Brain pericyte (primary cell): ENCODE data around the gene QRICH2.
A peak's percentile ranks its signal among the peaks of the same experiment; 100 is the strongest.
"Not testable (repeated sequence)": the region's sequence is repeated elsewhere in the genome, so short reads cannot be mapped to it uniquely, and the experiment has no call there.

Experiments
- DNase-seq: peaks from one replicate; pipeline ENCODE4 v3.0.0-alpha.2; 2012; ENCODE audit warnings: low read depth, low spot score

Gene QRICH2

DNA sequence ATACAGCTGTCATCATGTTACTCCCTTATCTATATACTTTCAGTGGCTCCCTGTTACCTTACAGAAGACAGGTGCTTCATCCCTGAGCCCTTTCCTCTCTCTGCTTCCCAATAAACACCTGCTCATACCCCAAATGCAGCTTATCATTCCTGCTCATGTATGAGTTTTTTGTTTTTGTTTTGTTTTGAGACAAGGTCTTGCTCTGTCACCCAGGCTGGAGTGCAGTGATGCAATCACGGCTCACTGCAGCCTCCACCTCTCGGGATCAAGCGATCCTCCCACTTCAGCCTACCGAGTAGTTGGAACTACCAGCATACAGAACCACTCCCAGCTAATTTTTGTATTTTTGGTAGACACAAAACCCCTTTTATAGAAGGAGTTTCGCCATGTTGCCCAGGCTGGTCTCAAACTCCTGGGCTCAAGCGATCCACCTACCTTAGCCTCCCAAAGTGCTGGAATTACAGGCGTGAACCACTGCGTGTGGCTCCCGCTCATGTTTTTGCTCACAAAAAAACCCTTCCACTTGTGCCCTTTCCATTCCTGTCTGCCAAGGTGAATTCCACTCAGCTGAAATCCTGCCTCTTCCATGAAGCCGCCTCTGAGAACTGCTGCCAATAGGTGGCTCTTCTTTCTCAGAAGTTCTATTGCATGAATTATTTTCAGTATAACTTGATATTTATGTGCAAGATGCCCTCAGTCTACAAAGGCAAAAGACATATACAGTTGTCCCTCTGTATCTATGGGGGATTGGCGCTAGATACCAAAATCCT, 59.9 kb downstream of the QRICH2 start:
- no peak for DNase-seq

DNA sequence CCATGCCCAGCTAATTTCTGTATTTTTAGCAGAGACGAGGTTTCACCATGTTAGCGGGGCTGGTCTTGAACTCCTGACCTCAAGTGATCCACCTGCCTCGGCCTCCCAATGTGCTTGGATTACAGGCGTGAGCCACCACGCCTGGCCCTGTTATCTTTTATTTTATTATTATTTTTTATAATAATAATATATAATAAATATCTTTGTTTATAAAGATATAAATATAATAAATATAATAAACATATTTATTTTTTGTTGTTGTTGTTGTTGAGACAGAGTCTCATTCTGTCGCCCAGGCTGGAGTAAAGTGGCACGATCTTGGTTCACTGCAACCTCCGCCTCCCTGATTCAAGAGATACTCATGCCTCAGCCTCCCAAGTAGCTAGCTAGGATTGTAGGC, 60.8 kb downstream of the QRICH2 start:
- no peak for DNase-seq

DNA sequence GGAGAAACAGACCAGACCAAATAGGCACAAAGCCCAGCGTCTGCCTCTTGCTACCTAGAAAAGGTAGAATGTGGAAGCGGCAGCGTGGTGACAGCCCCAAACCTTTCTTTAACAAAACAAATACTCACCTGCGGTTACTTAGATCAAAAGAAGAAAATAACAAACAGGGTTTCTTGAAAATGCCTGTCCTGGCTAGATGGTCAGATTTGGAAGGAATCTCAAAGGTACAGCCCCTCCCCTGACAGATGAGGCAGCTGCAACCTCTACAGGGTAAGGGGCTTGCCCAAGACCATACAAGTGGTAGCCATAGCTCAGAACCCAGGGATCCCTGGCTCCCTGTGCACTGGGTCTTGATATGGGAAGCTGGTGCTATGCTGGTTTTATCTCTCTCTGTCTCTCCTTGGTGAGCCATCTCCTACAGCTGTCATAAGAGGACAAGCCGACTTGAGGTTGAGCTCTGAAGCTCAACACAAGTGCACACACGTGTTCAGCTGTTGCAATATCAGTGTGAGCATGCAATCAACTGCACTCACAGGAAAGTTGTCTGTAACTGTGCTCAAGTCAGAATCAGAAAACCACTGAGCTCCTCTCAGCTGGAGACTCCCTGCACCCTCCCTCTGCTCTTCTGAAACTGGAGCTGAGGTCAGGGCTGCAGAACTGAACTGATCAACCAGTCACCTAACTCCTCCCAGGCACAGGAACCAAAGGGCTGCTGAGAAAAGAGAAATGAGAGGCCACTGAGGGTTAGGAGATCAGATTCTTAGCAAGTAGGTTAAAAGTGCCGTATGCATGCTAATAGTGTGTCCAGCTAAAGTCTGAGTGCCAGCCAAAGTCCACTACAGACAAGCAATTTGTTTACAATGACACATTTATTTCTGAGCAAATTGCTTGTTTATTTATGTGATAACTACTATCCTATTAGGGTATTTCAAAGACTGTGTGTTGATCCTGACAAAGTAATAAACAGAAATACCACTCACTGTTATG, 61.7 kb downstream of the QRICH2 start:
- peak; percentile 25 for DNase-seq

DNA sequence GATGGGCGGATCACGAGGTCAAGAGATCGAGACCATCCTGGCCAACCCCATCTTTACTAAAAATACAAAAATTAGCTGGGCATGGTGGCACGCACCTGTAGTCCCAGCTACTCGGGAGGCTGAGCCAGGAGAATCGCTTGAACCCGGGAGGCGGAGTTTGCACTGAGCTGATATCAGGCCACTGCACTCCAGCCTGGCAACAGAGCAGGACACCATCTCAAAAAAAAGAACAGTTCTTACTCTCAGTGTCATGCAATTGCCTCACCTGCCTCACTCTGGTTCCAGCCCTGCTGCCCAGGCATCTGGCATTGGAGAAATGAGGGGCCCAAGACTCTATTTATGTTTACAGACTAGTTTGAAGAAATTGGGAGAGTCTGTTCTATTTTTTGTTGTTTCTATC, 63.4 kb downstream of the QRICH2 start:
- not testable (repeated sequence) for DNase-seq

DNA sequence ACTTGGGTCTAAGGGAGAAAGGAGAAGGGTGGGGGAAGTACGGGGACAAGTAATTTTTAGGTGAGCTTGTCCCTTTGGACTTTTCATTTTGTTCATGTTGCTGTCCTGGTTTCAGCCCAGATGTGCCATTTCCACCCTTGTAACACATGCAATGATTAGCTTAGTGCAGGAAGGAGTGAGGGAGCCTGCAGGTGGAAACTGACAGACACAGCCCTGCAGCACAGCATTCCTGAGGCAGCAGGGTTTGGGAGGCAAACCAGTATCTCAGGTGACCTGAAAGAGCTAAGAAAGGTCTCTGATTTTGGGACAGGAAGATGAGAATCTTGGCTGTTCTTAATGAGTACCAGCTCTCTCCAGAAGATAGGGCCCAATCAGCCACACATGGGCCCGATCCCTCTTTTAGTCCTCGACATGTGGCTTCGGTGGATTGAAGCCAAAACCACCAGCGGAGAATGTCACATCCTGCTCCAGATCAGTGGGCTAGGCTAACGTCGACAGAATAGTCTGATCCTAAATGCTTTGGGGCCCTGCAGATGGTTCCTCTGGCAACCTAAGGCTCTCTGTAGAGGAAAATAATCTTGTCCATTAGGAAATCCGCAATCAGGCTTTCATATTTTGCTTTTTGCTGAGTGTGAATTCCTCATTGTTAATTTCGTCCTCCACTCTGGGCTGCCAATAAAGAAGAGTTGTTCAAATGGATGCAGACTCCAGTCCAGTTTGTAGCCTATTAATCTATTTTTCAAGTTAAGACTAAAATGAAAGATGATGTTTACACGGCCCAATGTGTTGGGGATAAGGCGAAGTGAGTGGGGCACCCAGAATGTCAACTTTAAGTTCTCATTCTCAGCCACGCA, 64.0 kb downstream of the QRICH2 start:
- DNase-seq, result no peak

DNA sequence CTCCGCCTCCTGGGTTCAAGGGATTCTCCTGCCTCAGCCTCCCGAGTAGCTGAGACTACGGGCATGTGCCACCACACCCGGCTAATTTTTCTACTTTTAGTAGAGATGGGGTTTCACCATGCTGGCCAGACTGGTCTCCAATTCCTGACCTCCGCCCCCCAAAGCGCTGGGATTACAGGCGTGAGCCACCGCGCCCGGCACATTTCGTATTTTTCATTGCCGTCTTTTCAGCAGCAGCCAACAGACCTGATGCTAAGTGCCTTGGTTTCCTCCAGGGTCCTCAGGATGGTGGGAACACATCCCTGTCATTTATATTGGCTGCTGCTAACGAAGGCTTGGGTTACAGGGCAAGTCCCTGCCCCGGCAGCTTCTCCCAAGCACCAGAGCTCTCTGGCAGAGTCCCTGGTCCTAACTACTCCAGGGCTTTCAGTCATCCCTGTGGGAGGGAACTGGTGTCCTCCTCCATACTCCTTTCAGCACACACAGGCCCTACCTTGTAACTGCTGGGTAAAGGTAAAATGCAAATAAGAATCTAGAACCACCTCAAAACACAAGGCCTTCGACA, 66.3 kb downstream of the QRICH2 start:
- no peak for DNase-seq

DNA sequence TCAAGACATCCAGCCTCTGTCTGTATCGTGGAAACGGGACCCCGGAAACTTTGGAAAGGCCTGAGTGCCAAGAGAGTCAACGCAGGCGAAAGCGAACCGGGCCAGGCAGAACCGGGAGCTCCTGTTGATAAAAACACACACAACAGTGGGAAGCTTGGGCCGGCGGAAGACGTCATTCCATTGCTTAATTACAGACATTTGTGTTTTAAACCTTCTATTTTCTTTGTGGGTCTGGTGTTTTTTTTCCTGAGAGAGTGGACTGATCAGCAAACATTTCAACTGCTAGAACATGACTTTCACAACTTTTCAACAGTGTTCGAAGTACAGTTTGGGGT, 66.9 kb downstream of the QRICH2 start:
- DNase-seq, result no peak

DNA sequence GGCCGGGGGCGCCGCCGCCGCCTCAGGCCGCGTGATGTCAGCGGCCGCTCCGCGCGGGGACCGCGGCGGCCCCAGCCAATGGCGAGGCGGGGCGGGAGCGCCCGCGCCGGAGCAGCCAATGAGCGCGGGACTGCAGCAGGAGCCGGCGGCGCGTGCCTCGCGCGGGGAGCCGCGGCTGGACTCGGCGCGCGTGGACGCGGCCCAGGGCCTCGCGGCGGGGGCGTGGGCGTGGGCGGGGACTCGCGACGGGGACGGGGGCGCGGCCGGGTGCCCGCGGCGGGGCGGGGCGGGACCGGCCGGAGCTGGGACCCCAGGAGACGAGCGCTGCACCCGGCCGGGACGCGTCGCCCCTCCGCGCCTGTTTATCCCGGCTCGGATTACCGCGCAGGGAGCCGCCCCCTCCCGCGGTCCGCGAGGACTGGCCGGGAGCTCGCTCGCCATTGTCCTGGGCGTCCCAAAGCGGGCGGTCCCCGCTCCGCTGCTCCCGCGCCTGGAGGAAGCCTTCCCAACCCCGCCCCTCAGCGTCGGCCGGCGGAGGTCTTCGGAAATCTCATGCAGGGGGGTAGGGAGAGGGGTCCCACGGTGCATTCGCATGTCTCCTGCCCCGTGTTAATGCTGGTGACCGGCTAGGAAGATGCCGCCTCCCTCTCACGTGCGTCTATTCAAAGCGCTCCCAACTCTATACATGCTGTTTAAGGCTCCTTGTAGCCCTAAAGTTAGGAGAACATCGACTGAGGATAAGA, 67.4 kb downstream of the QRICH2 start, which contains the start of gene RNF157:
Gene RNF157, minus strand, starts transcription at position 33 of the 743 bp plus-strand sequence. CDS start 253 bp downstream, outside the sequence.
- no peak for DNase-seq

DNA sequence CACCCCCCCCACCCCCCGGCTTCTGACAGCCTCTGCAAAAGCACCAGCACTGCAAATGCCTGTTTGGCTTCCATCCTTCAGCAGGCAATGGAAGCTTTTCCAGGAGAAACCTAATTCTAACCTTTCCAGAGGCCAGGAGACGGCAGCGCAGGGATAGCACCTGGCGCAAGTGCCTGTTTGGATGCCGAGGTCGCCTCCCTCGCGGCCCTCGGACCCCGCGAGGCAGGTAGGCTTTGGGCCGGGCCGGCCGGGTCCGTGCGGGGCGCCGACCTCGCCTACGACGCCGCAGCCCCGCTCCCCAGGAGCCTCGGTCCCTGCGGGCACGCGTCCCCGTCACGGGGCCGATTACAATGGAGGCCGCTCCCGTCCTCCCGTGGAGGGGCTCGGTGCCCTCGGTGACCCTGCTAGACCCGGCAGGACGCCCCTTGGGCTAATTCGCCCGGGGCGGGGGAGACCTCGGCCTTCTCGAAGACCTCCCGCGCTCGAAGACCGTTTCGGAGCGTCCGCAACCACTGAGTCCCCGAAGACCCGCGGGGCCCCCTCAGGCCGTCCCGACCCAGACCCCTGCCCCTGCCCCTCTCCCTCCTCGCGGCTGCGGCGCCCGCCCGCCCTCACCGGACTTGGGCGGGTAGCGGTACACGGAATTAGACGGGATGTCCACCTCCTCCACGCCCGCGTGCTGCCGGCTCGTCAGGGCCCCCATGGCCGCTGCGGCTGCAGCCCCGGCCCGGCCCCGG, 68.4 kb downstream of the QRICH2 start:
- no peak for DNase-seq

DNA sequence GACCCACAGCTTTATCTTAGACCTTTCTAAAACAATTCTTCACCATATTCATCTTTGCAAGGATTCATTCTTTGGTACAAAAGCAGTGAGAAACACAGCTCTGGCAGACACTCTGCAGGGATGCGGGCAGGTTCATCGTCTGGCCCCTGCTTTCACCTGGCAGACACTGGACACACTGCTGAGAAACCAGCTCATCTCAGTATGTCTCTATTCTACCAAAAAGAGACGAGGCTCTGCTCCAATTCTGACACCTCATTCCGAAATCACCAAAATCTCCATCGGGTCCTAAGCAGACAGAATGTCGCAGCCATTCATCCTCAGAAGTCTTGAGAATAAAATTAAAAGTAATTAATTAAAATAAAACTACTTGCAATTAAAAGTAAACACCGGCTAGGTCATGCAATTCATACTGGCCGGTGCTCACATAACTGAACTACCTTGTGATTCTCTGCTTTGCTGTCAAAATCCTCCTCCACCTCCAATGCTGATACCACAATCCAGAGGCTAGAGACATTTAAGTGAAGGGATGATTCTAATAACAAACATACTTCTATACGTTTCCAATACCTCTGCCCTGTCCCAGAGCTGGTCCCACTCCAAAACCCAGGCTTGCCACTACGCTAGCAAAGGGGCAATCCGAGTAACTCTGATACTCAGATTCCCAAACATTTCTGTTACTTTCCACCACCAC, 69.1 kb downstream of the QRICH2 start:
- DNase-seq, result no peak

DNA sequence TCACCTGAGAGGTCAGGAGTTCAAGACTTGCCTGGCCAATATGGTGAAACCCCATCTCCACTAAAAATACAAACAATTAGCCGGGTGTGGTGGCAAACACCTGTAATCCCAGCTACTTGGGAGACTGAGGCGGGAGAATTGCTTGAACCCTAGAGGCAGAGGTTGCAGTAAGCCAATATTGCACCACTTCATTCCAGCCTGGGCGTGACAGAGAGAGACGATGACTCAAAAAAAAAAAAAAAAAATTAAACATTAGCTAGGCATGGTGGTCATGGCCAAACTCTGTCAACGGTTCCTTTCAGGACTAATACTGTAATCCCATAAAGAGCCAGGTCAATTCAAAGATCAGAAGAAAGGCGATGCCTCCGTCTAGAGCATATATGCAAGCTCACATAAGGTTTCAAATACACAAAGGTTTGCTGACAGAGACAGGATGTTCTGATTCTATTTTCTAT, 70.2 kb downstream of the QRICH2 start:
- no peak for DNase-seq

DNA sequence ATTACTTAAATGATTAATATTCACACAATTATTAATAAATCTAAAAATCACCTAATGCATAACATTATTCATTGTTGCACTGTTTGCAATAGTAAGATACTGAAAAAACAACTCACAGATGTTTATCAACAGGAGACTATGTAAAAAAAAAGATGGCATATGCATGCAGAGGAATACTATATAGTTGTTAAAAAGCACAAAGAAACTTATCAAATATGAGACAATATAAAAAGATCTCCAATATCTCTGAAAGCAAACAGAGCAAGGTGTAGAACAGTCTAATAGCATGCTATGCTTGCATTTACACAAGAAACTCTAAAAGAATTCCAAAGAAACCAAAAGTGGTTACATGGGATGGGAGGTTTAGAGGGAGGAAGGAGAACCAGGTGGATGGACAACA, 71.5 kb downstream of the QRICH2 start:
- DNase-seq, result no peak

DNA sequence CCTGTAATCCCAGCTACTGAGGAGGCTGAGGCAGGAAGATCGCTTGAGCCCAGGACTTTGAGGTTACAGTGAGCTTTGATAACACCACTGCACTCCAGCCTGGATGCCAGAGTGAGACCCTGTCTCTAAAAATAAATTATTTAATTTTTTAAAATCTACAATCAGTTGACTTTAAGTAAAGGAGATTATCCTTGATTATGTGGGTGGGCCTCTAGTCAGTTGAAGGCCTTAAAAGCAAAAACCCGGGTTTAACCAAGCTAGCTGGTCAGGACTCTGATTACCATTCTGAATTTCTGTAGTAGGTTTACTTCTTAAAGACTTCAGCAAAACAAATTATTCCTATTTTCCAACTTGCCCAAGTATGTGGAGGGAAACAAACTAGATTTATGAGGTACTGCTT, 72.2 kb downstream of the QRICH2 start:
- no peak for DNase-seq

DNA sequence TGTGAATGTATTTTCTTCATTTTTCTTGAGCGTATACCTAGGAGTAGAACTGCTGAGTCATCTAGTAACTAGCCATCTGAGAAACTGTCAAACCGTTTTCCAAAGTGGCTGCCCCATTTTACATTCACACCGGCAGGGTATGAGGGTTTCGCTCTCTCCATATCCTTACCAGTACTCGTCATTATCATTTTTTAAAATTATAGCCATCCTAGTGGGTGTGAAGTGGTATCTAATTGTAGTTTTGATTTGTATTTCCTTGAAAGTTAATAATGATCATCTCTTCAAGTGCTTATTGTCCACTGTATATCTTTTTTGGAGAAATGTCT, 73.8 kb downstream of the QRICH2 start:
- no peak for DNase-seq

DNA sequence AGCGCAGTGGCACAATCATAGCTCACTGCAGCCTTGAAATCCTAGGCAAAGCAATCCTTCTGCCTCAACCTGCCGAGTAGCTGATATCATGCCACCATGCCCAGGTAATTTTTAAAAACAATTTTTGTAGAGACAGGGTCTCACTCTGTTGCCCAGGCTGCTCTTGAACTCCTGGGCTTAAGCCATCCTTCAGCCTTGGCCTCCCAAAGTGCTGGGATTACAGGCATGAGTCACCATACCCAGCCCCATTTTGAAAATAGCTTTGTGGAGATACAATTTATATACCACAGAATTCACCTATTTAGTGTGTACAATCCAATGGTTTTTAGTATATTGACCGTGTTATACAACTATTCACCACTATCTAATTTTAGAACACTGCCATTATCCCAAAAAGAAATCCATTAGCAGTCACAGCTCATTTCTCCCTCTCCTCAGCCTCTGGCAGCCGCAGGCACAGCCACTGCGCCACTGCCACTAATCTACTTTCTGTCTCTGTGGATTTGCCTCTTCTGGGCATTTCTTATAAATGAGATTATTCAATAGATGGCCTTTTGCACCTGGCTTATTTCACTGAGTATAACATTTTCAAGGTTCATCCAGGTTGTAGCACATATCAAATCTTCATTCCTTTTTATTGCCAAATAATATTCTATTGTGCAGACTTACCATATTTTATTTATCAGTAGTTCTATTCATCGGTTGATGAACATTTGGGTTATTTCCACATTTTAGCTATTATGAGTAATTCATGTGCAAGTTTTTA, 74.3 kb downstream of the QRICH2 start:
- DNase-seq, result no peak

DNA sequence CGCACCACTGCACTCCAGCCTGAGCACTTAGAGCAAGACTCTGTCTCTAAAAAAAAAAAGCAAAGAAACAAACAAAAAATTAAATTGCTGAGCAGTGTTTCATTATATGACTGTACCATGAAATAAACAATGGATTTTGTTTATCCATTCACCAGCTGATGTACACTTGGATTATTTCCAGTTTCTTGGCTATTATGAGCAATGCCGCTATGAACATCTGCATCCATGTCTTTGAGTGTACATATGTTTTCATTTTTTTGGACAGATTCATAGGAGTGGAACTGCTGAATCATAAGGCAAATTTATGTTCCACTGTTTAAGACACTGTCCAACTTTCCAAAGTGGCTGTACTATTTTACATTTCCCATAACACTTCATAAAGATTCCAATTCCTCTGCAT, 75.7 kb downstream of the QRICH2 start:
- no peak for DNase-seq

DNA sequence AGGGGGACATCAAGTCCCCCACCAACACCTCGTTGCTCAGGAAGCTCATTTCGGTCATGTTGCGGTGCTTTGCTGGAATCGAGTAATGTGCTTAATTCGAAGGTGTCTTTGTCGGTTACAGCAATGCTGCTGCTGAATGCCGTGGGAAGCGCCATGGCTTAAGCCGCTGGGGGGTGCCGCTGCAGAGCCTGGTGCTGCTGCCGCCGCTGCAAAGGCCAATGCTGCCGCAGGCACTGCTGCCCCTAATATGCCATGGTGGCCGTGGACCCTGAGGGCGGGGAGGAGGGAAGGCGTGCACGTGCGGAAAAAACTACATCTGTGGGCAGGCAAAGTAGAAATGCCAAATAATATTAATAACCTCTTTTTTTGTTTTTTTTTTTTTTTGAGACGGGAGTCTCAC, 81.3 kb downstream of the QRICH2 start:
- not testable (repeated sequence) for DNase-seq

DNA sequence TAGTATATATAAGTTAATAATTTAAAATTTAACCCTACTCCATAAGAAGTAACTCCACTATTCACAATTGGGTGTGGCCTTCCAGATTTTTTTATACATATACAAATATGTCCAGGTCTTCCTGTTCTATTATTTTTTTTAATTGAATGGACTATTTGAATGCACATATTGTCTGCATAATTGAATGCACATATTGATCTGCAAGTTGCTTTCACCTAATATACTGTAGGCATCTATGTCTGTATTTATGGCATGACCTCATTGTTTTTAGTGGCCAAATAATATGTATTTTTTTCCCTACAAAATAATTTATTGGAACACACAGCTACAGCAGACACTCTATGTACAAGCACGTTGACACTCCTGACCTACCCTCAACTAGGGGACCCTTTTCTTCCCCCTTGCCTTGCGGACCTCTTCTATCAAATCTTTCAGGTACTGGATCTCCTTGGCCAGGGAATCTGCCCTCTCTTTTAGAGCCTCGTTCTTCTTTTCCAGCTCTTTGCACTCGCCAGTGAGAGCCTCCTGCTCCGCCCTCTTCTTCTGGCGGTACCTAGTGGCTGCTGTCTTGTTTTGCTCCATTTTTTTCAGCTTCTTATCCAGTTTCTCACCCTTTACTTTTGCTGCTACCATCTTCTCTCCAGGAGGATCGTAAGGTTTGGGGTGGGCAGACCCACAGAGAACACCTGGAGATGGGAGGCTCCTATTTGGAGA, 82.5 kb downstream of the QRICH2 start:
- not testable (repeated sequence) for DNase-seq
